ENCODE measurements around the gene NELL1.

- TF ChIP-seq GATA2 (IDR thresholded peaks at IDR 0.05; ENCODE audit: low read depth, low read length) (no peak), GATA3 (IDR thresholded peaks at IDR 0.05; ENCODE audit: low read depth, low read length) (peak; percentile 69)
These were observed 387.3 kb downstream of the NELL1 start for GRCh38 chr11:21056644-21057043.
